ENCODE measurements around the gene TNK1. TPM values are rescaled to one million over a fixed set of nuclear protein-coding genes. Genes with fewer than 3 reads are reported as not detected.
A peak's percentile ranks its signal among the peaks of the same experiment; 100 is the strongest.

The TNK1 gene
- total and polyA plus RNA-seq, 2 of the 8 experiments (the other 6 are each of a cell fraction or from before 2014, with no cell fraction given), result 7.6 to 9.5 TPM

DNA sequence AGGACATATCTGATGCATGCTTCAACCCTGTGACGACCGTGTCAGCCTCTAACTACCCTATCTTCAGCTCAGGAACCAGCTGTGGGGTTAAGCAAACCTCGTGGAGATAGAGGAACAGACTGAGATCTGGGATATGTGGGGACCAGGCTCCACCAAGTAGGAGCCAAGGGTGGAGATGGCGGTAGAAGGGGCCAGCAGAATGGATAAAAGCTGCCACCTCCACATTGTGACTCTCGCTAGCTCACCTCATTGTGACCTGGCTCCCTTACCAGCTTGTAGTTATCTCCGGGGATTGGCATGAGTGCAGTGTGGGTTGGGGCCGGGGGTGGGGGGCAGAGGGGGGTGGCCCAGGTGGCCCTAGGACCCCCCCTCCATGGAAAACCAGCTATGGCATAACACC is 44.4 kb downstream of the TNK1 start, which contains the start of gene SPEM2:
Gene SPEM2 (plus strand): TSS at position 301 of the 400 bp plus-strand sequence. CDS start 73 bp downstream, at position 374.
- no peaks in the 10 kb centered on the region for H3K23me2 ChIP-seq (ENCODE audit: low read depth, low read length)
- H2BK12ac ChIP-seq (ENCODE audit: low read depth, low read length), result no peak within 1 kb of the TSS
- no peak within 1 kb of the TSS for H3K23ac ChIP-seq (ENCODE audit: insufficient read length)
- H2BK120ac ChIP-seq (replicated peaks; ENCODE audit: low read depth, low read length), result no peak within 1 kb of the TSS
- H2BK5ac ChIP-seq (ENCODE audit: low read depth, low read length), result no peak within 1 kb of the TSS
- no peak within 1 kb of the TSS for H3K14ac ChIP-seq (ENCODE audit: insufficient read length)
- FAIRE-seq, result no peak
- H2AK5ac ChIP-seq (ENCODE audit: low read depth, low read length), result no peak within 1 kb of the TSS
- no peak within 1 kb of the TSS for H3K4me2 ChIP-seq (ENCODE audit: insufficient read depth in 1 of 2, low read depth in 2 of 2, low read length in 2 of 2)
- no peak within 1 kb of the TSS for H3K56ac ChIP-seq (replicated peaks; ENCODE audit: insufficient read length, low read depth, low read length)
- no peak within 1 kb of the TSS for H3K9ac ChIP-seq (replicated peaks in 1 of 4; ENCODE audit: extremely low read depth in 1 of 4, low read depth in 3 of 4, low read length in 3 of 4)
- H2BK15ac ChIP-seq (ENCODE audit: low read length), result no peak within 1 kb of the TSS
- H3K4ac ChIP-seq (replicated peaks; ENCODE audit: insufficient read length, low read depth, low read length), result no peak within 1 kb of the TSS
- H4K91ac ChIP-seq (replicated peaks; ENCODE audit: insufficient read length, low read length), result no peak within 1 kb of the TSS
- H3K27me3 ChIP-seq (replicated peaks in 1 of 4; ENCODE audit: control insufficient read depth in 3 of 4, extremely low read depth in 1 of 4, insufficient read depth in 3 of 4, low read length in 3 of 4), result no peaks in the 10 kb centered on the region; a peak in 1 of 7 replicates
- H3K79me1 ChIP-seq (ENCODE audit: low read depth, low read length), result no peaks in the 10 kb centered on the region
- H4K5ac ChIP-seq (ENCODE audit: insufficient read length, low read depth, low read length), result no peak within 1 kb of the TSS
- no peaks in the 10 kb centered on the region for H3K79me2 ChIP-seq (ENCODE audit: control insufficient read depth in 1 of 2, insufficient read depth in 2 of 2, low read length in 2 of 2)
- H4K20me1 ChIP-seq (replicated peaks in 1 of 2; ENCODE audit: control insufficient read depth in 1 of 2, insufficient read depth in 2 of 2, low read length in 2 of 2), result peaks cover 0 to 4% of the 10 kb centered on the region in 2 experiments
- WGBS, 2 experiments (ENCODE audit: extremely low coverage in 1 of 2, insufficient coverage in 1 of 2, insufficient read length in 1 of 2, insufficient replicate concordance in 2 of 2, low coverage in 1 of 2, low lambda C conversion rate in 2 of 2, missing lambda C conversion rate in 1 of 2), result 88% methylated on average over 7 of the region's 7 CpGs; no CpG with 5 or more reads in 1 of the 2 experiments
- H3K27ac ChIP-seq (ENCODE audit: low read depth, low read length), result no peak within 1 kb of the TSS
- H2AFZ ChIP-seq (ENCODE audit: low read length), result no peak within 1 kb of the TSS
- H3K36me3 ChIP-seq (ENCODE audit: control insufficient read depth in 2 of 4, insufficient read depth in 4 of 4, low read length in 3 of 4), result no peaks in the 10 kb centered on the region
- no peak within 1 kb of the TSS for H3K4me3 ChIP-seq (ENCODE audit: extremely low read depth in 1 of 4, insufficient read depth in 2 of 4, low read depth in 3 of 4, low read length in 4 of 4)
- no peak for DNase-seq (ENCODE audit: low read depth in 1 of 2, low spot score in 2 of 2)
- H3K18ac ChIP-seq (ENCODE audit: extremely low read depth, low read length), result no peak within 1 kb of the TSS
- peaks cover 0 to 3% (median 0%) of the 10 kb centered on the region in 4 experiments; a peak in 1 of 7 replicates for H3K4me1 ChIP-seq (replicated peaks in 1 of 4; ENCODE audit: control insufficient read depth in 3 of 4, insufficient read depth in 4 of 4, low read length in 3 of 4)
- POLR2A ChIA-PET (ENCODE audit: partially characterized antibody), result interaction anchor here (0.8 to 2.6 kb wide), 3 partner anchors 8 to 58 kb away, joined by 3 to 13 read pairs (median 3); partner anchors contain the start of genes POLR2A and TMEM102
- H4K8ac ChIP-seq (ENCODE audit: extremely low read depth, insufficient read depth, low read length), result peak within 1 kb of the TSS; percentile 51; the same call in 1 of the 2 replicates
- H2BK20ac ChIP-seq (ENCODE audit: low read length), result no peak within 1 kb of the TSS
- H3K9me3 ChIP-seq (ENCODE audit: insufficient read depth in 2 of 2, low read depth in 1 of 2, low read length in 1 of 2), result no peaks in the 10 kb centered on the region
- CTCF ChIA-PET (ENCODE audit: partially characterized antibody), result interaction anchor here (0.6 to 3.3 kb wide), 3 partner anchors 11 to 51 kb away, joined by 3 to 17 read pairs (median 3); partner anchors contain the start of gene TMEM102
